Skeletal muscle satellite cell (primary cell): ENCODE results near the gene MTMR2. TPM values are rescaled to one million over a fixed set of nuclear protein-coding genes. Genes with fewer than 3 reads are reported as not detected.
A peak's percentile ranks its signal among the peaks of the same experiment; 100 is the strongest.

Experiments used
- H3K27me3 ChIP-seq: 2 replicates; pipeline ENCODE4 v1.7.0; 2013; ENCODE audit warnings: low read length; ENCODE audit not compliant: control insufficient read depth, insufficient read depth
- H3K36me3 ChIP-seq: 2 replicates; pipeline ENCODE4 v1.7.0; 2013; ENCODE audit warnings: mild to moderate bottlenecking, control low read depth, low read length; ENCODE audit not compliant: insufficient read depth
- H3K4me1 ChIP-seq: 2 replicates; pipeline ENCODE4 v1.7.0; 2013; ENCODE audit warnings: low read length; ENCODE audit not compliant: control insufficient read depth, insufficient read depth
- H3K4me2 ChIP-seq: 2 replicates; pipeline ENCODE4 v1.7.0; 2013; ENCODE audit warnings: mild to moderate bottlenecking, low read length
- H3K4me3 ChIP-seq: 2 replicates; pipeline ENCODE4 v1.7.0; 2013; ENCODE audit warnings: low read length
- H3K9ac ChIP-seq: 2 replicates; pipeline ENCODE4 v1.7.0; 2013; ENCODE audit warnings: mild to moderate bottlenecking, low read depth, low read length, moderate library complexity
- H3K9me3 ChIP-seq: replicated peaks from 2 replicates; pipeline ENCODE4 v1.7.0; 2013; ENCODE audit warnings: mild to moderate bottlenecking, control low read depth, low read length
- total RNA-seq: library from RNA; depleted of rRNA; stranded (reverse); fragments of >200 nt; gene quantifications from 2 replicates; pipeline ENCODE4 v1.2.3, GENCODE V29; 2012; rRNA removed

The MTMR2 gene
- total RNA-seq: 24.0 and 30.2 TPM in 2 replicates

DNA sequence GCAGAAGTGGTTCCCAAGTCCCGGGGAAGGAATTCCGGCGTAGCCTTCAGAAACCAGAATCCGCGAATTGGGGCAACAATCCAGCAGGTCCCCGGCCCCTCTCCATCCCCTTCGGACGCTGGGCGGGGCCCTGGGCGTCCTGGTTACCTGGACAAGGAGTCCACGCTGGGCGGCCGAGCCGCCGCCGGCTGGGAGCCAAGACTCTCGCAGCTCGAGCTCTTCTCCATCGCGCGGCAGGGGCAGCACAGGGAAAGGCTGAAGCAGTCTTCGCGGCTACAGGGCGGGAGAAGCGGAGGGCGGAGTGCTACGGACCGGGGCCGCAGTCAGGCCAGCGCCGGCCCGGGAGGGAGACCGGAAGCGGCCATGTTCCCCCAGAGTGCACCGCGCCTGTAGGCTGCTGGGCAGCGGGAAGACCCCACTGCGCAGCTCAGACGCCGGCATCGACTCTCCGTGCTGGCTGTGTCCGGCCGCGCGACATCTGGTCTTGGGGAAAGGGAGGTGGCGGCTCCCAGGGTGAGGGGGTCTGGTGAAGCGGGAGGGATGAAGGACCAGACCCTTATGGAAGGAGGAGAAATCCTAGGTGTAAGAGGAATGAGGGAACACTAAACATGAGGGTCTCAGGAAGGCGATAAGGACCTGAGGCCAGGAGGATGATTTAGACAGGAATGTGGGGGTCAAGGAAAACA is at the start of gene MTMR2:
MTMR2 (minus strand) TSS at position 380 of the 686 bp plus-strand sequence; CDS start at position 227, 153 bp downstream.
- peak within 1 kb of the TSS; percentile 93 for H3K4me2 ChIP-seq
- peak within 1 kb of the TSS; percentile 93 for H3K4me3 ChIP-seq
- H3K4me1 ChIP-seq: peaks cover 24% of the 10 kb centered on the region
- H3K36me3 ChIP-seq: no peaks in the 10 kb centered on the region
- H3K9me3 ChIP-seq: no peaks in the 10 kb centered on the region
- peak within 1 kb of the TSS; percentile 98 for H3K9ac ChIP-seq
- H3K27me3 ChIP-seq: no peaks in the 10 kb centered on the region

- no peaks in the 10 kb centered on the region for H3K27me3 ChIP-seq
- H3K36me3 ChIP-seq: peaks cover 3% of the 10 kb centered on the region
- no peak overlapping the region for H3K9ac ChIP-seq
- H3K4me3 ChIP-seq: no peak overlapping the region
- H3K4me2 ChIP-seq: no peak overlapping the region
- no peaks in the 10 kb centered on the region for H3K9me3 ChIP-seq
- H3K4me1 ChIP-seq: no peaks in the 10 kb centered on the region
These were observed 48.2 kb upstream of the MTMR2 start for GRCh38 chr11:95972060-95972459.

DNA sequence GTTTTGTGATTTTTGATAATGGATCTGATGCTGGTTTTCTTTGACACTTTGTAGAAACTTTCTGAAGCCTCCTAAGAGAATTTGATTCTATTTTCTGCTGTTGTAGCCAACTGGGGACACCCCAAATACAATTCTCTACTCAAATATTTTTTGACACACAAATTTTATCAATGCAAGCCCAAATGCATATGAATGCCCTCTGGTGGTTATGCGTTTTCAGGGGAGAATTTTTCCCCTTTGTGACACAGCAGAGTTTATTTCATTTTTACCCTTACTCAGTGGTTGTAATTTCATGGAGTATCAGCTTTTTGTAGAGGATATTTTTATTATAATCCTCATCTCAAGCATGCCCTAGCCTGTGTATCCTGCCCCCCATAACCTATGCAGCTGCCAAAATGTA is 44.7 kb upstream of the MTMR2 start:
- H3K4me3 ChIP-seq: no peak overlapping the region
- H3K4me1 ChIP-seq: no peaks in the 10 kb centered on the region
- no peaks in the 10 kb centered on the region for H3K36me3 ChIP-seq
- H3K9ac ChIP-seq: no peak overlapping the region
- no peaks in the 10 kb centered on the region for H3K27me3 ChIP-seq
- H3K4me2 ChIP-seq: no peak overlapping the region
- H3K9me3 ChIP-seq: no peaks in the 10 kb centered on the region

- H3K4me1 ChIP-seq: no peaks in the 10 kb centered on the region
- H3K27me3 ChIP-seq: no peaks in the 10 kb centered on the region
- no peaks in the 10 kb centered on the region for H3K9me3 ChIP-seq
- no peak overlapping the region for H3K4me2 ChIP-seq
- no peaks in the 10 kb centered on the region for H3K36me3 ChIP-seq
- no peak overlapping the region for H3K4me3 ChIP-seq
- H3K9ac ChIP-seq: no peak overlapping the region
These were observed 40.4 kb upstream of the MTMR2 start for GRCh38 chr11:95964281-95964680.

GRCh38 chr11:95961758-95962157 is 37.9 kb upstream of the MTMR2 start:
- Histone ChIP-seq H3K4me3 (no peak overlapping the region), H3K9ac (no peak overlapping the region), H3K4me1 (no peaks in the 10 kb centered on the region), H3K27me3 (no peaks in the 10 kb centered on the region), H3K36me3 (no peaks in the 10 kb centered on the region), H3K4me2 (no peak overlapping the region), H3K9me3 (no peaks in the 10 kb centered on the region)

DNA sequence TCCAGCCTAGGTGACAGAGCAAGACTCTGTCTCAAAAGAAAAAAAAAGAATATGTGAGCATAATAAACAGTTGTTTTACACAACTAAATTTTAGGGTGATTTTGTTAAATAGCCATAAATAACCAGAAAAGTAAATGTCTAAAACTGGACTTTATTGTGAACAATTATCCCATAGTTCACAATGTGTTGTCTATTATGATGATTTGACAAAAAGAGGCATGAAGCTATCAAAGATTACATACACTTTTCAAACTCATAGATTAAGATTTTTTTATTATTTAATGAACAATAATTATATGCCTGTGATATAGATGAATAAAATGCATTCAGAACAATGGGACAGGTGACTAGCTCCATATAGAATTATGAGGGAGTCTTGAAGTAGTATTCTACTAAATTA is 27.0 kb upstream of the MTMR2 start:
- Histone ChIP-seq H3K27me3 (no peaks in the 10 kb centered on the region), H3K4me2 (no peak overlapping the region), H3K4me3 (no peak overlapping the region), H3K36me3 (no peaks in the 10 kb centered on the region), H3K9ac (no peak overlapping the region), H3K4me1 (no peaks in the 10 kb centered on the region), H3K9me3 (no peaks in the 10 kb centered on the region)

GRCh38 chr11:95948637-95949036 is 24.7 kb upstream of the MTMR2 start:
- Histone ChIP-seq H3K4me2 (no peak overlapping the region), H3K27me3 (no peaks in the 10 kb centered on the region), H3K9me3 (peaks cover 7% of the 10 kb centered on the region), H3K9ac (no peak overlapping the region), H3K4me3 (no peak overlapping the region), H3K4me1 (no peaks in the 10 kb centered on the region), H3K36me3 (no peaks in the 10 kb centered on the region)

DNA sequence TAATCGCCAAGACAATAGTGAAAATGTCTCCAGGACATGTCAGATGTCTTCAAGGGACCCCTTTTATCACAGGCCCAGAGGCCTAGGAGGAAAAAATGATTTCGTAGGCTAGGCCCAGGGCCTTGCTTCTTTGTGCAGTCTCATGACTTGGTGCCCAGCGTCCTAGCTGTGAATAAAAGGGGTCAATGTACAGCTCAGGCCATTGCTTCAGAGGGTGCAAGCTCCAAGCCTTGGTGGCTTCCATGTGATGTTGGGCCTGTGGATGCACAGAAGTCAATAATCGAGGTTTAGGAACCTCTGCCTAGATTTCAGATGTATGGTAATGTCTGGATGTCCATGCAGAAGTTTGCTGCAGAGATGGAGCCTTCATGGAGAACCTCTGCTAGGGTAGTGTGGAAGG is 20.7 kb upstream of the MTMR2 start:
- Histone ChIP-seq H3K4me1 (no peaks in the 10 kb centered on the region), H3K9me3 (peaks cover 7% of the 10 kb centered on the region), H3K36me3 (no peaks in the 10 kb centered on the region), H3K27me3 (no peaks in the 10 kb centered on the region), H3K4me3 (no peak overlapping the region), H3K4me2 (no peak overlapping the region), H3K9ac (no peak overlapping the region)

DNA sequence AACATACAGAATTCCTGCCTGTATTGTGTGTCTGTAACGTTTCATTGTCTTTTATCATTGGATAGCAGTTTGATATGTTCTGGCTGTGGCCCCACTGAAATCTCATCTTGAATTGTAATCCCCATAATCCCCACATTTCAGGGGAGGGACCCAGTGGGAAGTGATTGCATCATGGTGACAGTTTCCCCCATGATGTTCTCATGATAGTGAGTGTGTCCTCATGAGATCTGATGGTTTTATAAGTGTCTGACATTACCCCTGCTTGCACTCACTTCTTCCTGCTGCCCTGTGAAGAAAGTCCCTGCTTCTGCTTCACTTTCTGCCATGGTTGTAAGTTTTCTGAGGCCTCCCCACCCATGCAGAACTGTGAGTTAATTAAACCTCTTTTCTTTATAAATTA is 19.6 kb upstream of the MTMR2 start:
- no peak overlapping the region for H3K4me2 ChIP-seq

GRCh38 chr11:95939091-95939490 is 15.2 kb upstream of the MTMR2 start:
- no peak overlapping the region for H3K4me3 ChIP-seq
- no peaks in the 10 kb centered on the region for H3K9me3 ChIP-seq
- no peaks in the 10 kb centered on the region for H3K27me3 ChIP-seq
- H3K9ac ChIP-seq: no peak overlapping the region
- no peaks in the 10 kb centered on the region for H3K4me1 ChIP-seq
- H3K36me3 ChIP-seq: no peaks in the 10 kb centered on the region
- no peak overlapping the region for H3K4me2 ChIP-seq

More for the DNA sequence above, 19.6 kb upstream of the MTMR2 start:
- Histone ChIP-seq H3K4me1 (no peaks in the 10 kb centered on the region), H3K36me3 (no peaks in the 10 kb centered on the region), H3K27me3 (no peaks in the 10 kb centered on the region), H3K4me3 (no peak overlapping the region), H3K9ac (no peak overlapping the region), H3K9me3 (peaks cover 7% of the 10 kb centered on the region)

DNA sequence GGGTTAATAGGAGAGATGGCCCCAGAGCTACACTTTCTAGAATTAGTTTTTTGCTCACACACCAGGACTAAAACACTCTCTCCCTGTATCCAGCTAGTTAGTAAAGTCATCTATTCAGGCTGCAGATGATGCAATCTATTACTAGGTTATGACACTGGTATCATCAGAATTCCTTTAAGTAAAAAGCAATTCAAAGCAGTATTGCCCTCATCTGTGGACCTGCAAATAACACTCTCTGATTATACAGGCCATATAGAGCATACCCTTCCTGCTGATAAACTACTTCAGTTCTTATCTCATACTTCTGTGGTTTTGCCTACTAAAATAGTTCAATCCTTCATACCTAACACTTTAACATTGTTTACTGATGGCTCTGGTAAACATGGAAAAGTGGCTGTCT is 13.5 kb upstream of the MTMR2 start:
- Histone ChIP-seq H3K9ac (no peak overlapping the region), H3K9me3 (no peaks in the 10 kb centered on the region), H3K36me3 (no peaks in the 10 kb centered on the region), H3K4me1 (no peaks in the 10 kb centered on the region), H3K4me3 (no peak overlapping the region), H3K4me2 (no peak overlapping the region), H3K27me3 (no peaks in the 10 kb centered on the region)

DNA sequence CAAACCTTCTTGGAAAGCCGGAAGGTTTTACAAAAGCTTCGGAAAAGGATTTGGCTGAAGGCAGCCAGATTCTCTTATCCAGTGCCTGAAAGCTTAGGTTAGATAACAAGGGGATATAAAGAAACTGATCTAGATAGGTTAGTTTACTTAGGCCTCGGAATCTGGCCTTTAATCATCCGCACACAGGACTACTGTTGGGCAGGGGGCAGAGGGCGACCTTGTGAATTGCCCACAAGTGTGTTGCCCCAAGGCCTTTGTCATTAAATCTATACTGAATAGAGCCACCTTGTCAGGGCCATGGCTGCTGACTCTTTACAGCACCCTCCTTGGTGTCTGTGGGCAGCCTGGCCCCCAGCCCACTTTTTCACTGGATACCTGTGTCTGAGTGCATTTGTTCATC is 9.7 kb upstream of the MTMR2 start:
- no peak overlapping the region for H3K4me3 ChIP-seq
- no peaks in the 10 kb centered on the region for H3K36me3 ChIP-seq
- no peaks in the 10 kb centered on the region for H3K9me3 ChIP-seq
- no peak overlapping the region for H3K4me2 ChIP-seq
- no peaks in the 10 kb centered on the region for H3K4me1 ChIP-seq
- H3K27me3 ChIP-seq: no peaks in the 10 kb centered on the region
- no peak overlapping the region for H3K9ac ChIP-seq
